CD4-positive, CD25-positive, alpha-beta regulatory T cell (primary cell): ENCODE data around the gene ERICH3. TPM values are rescaled to one million over a fixed set of nuclear protein-coding genes. Genes with fewer than 3 reads are reported as not detected.

ENCODE experiments used
- ATAC-seq, 2 donors: fragments of 150-1000 bp; cut with Tn5 transposase; one replicate each; pipeline ENCODE4 v1.10.0; 2021; ENCODE audit warnings: low read depth in 2 of 2, moderate number of reproducible peaks in 2 of 2, moderate library complexity in 1 of 2
- DNase-seq, 3 donors: peaks; one replicate each; pipeline versions ENCODE4 v3.0.0 to v3.0.0-alpha.2; 2012 to 2022; ENCODE audit warnings: mixed read lengths in 1 of 3
- H3K27ac ChIP-seq: one replicate; pipeline ENCODE4 v1.7.0; 2013; ENCODE audit warnings: mild to moderate bottlenecking, low read length; ENCODE audit not compliant: insufficient read depth, poor library complexity, severe bottlenecking
- H3K27me3 ChIP-seq: one replicate; pipeline ENCODE4 v1.7.0; 2013; ENCODE audit warnings: low read length; ENCODE audit not compliant: control insufficient read depth, insufficient read depth
- H3K36me3 ChIP-seq: one replicate; pipeline ENCODE4 v1.7.0; 2013; ENCODE audit warnings: mild to moderate bottlenecking, low read length, moderate library complexity; ENCODE audit not compliant: control insufficient read depth, insufficient read depth
- H3K4me1 ChIP-seq: 2 replicates; pipeline ENCODE4 v1.7.0; 2013; ENCODE audit warnings: mild to moderate bottlenecking, low read length; ENCODE audit not compliant: insufficient read depth, control insufficient read depth, poor library complexity, severe bottlenecking
- H3K4me3 ChIP-seq: one replicate; pipeline ENCODE4 v1.7.0; 2013; ENCODE audit warnings: low read depth, mild to moderate bottlenecking, low read length, moderate library complexity
- H3K9me3 ChIP-seq, 2 experiments: 1 replicate in 1 of 2; 2 replicates in 1 of 2; pipeline ENCODE4 v1.7.0; 2013; ENCODE audit warnings: low read length in 2 of 2, mild to moderate bottlenecking in 1 of 2, moderate library complexity in 1 of 2; ENCODE audit not compliant: control insufficient read depth in 2 of 2
- H3K27ac Mint-ChIP-seq, 3 donors: one replicate each; pipeline ENCODE4 v1.8.0; 2020 to 2022; ENCODE audit warnings: mild to moderate bottlenecking in 3 of 3, mixed read lengths in 3 of 3, moderate library complexity in 2 of 3
- H3K27me3 Mint-ChIP-seq: one replicate; pipeline ENCODE4 v1.8.0; 2022; ENCODE audit warnings: mild to moderate bottlenecking, mixed read lengths
- H3K36me3 Mint-ChIP-seq: one replicate; pipeline ENCODE4 v1.8.0; 2020; ENCODE audit warnings: mixed read lengths
- H3K4me1 Mint-ChIP-seq, 4 donors: one replicate each; pipeline ENCODE4 v1.8.0; 2020 to 2022; ENCODE audit warnings: mixed read lengths in 4 of 4, mild to moderate bottlenecking in 1 of 4
- H3K4me3 Mint-ChIP-seq, 4 donors: one replicate each; pipeline ENCODE4 v1.8.0; 2020 to 2022; ENCODE audit warnings: mild to moderate bottlenecking in 4 of 4, mixed read lengths in 4 of 4, moderate library complexity in 3 of 4
- H3K9me3 Mint-ChIP-seq, 7 donors: one replicate each; pipeline ENCODE4 v1.8.0; 2020 to 2022; ENCODE audit warnings: mixed read lengths in 7 of 7, mild to moderate bottlenecking in 3 of 7, moderate library complexity in 2 of 7
- polyA plus RNA-seq, 4 donors: library from polyadenylated mRNA; unstranded; fragments of 300-500 nt; fragmentation: Illumina TruSeq; gene quantifications; one replicate each; pipeline ENCODE4 v1.2.3, GENCODE V29; 2021
- total RNA-seq: library from RNA; stranded (reverse); gene quantifications from one replicate; pipeline ENCODE4 v1.2.3, GENCODE V29; 2022

The ERICH3 gene
- total and polyA plus RNA-seq, 5 donors from 2014 or later: not detected

DNA sequence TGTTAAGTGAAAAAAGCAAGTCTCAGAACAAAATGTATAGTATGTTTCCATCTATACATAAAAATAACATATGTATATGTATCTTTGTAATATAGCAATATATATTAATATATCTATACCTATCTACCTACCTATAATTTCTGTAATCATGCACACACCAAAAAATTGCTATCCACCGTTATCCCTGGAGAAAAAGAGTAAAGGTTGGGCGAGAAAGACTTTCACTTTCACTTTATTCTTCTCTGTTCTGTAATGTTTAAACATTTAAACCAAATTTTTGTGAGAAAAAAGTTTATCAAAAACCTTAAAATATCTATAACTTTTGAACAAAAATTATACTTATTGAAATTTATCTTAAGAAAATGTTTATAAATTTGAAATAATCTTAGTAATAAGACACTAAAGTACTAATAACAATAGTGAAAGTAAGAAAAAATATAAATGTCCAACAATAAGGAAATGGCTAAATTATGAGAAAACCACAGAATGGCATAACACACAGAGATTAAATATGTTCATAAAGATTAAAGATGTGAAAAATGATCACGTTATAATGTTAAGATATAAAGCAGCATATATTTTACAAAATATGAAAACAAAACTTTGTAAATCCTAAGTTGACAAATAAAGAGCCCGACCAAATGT, 87.2 kb downstream of the ERICH3 start:
- Histone ChIP-seq H3K9me3 (no peaks in the 10 kb centered on the region), H3K36me3 (no peaks in the 10 kb centered on the region), H3K4me1 (no peaks in the 10 kb centered on the region), H3K4me3 (peak overlapping the region; percentile 51), H3K27ac (no peak overlapping the region), H3K27me3 (no peaks in the 10 kb centered on the region)
- Mint-ChIP-seq H3K4me1 (peaks cover 0 to 2% (median 0%) of the 10 kb centered on the region in 4 donors), H3K4me3 (no peak overlapping the region), H3K27me3 (no peaks in the 10 kb centered on the region), H3K9me3 (peaks cover 0 to 6% (median 0%) of the 10 kb centered on the region in 7 donors), H3K36me3 (no peaks in the 10 kb centered on the region), H3K27ac (no peak overlapping the region)
- DNase-seq (no peak), ATAC-seq (no peak)

DNA sequence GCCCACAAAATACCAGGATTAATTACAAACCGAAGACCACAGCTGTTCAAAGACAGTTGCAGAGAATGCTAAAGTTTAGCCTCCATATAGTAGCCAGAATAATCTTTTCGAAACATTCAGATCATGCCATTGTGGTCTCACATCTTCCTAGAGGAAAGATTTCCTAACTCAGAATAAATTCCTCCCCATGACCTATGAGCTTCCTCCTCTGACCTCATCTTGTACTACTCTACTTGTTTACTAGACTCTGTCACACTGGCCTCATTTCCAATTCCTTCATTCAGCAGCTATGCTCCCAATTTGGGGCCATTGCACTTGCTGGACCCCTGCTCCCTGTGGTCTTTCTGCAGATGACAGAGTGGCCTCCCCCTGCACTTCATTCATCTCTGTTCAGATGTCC, 89.4 kb downstream of the ERICH3 start:
- no peak for ATAC-seq
- Histone ChIP-seq H3K4me1 (no peaks in the 10 kb centered on the region), H3K36me3 (no peaks in the 10 kb centered on the region), H3K27me3 (no peaks in the 10 kb centered on the region), H3K9me3 (no peaks in the 10 kb centered on the region), H3K4me3 (no peak overlapping the region), H3K27ac (no peak overlapping the region)
- H3K27me3 Mint-ChIP-seq: no peaks in the 10 kb centered on the region
- H3K27ac Mint-ChIP-seq: no peak overlapping the region
- no peak for DNase-seq
- H3K9me3 Mint-ChIP-seq: peaks cover 0 to 6% (median 0%) of the 10 kb centered on the region in 7 donors
- peaks cover 0 to 2% (median 0%) of the 10 kb centered on the region in 4 donors for H3K4me1 Mint-ChIP-seq
- H3K36me3 Mint-ChIP-seq: no peaks in the 10 kb centered on the region
- H3K4me3 Mint-ChIP-seq: no peak overlapping the region

DNA sequence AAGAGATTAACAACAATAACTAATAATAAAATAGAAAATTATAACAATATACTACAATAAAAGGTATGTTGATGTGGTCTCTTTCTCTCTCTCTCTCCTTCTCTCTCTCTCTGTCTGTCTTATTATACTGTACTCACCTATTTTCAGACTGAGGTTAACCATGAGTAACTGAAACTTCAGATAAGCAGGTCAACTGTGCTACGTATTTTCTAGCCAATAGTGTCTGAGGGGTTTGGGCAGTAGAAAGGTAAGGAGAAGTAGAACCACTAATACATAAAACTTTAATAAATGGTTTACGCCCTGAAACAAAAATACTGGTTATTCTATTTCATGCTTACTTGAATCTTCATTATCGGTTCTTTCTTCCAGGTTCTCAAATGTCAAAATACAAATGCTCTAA, 90.2 kb downstream of the ERICH3 start:
- Mint-ChIP-seq H3K4me1 (peaks cover 0 to 2% (median 0%) of the 10 kb centered on the region in 4 donors), H3K36me3 (no peaks in the 10 kb centered on the region), H3K27ac (no peak overlapping the region), H3K27me3 (no peaks in the 10 kb centered on the region), H3K9me3 (peaks cover 0 to 6% (median 0%) of the 10 kb centered on the region in 7 donors), H3K4me3 (no peak overlapping the region)
- DNase-seq: no peak
- ATAC-seq: no peak
- no peaks in the 10 kb centered on the region for H3K4me1 ChIP-seq
- no peaks in the 10 kb centered on the region for H3K36me3 ChIP-seq
- no peak overlapping the region for H3K27ac ChIP-seq
- H3K27me3 ChIP-seq: no peaks in the 10 kb centered on the region
- no peaks in the 10 kb centered on the region for H3K9me3 ChIP-seq
- no peak overlapping the region for H3K4me3 ChIP-seq

DNA sequence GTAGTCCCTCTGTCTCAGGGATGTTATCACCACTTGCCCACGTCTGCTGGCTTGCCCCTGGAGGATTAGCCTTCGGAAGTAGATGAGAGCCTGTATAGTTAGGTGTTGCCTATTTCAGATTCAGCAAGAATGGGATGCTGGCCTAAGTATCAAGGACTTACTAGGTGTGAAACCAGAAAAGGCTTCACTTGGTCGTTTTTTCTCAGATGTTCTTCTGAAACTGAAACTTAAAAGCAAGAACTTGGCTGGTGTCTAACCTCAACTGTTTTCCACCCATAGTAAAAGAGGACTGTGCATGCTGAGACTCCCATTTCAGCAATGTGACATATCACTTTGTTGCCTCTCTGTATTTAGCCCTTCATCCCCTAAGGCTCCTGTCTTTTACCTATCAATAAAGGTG, 94.2 kb downstream of the ERICH3 start:
- Histone ChIP-seq H3K4me3 (no peak overlapping the region), H3K9me3 (no peaks in the 10 kb centered on the region), H3K4me1 (no peaks in the 10 kb centered on the region), H3K27ac (no peak overlapping the region), H3K27me3 (no peaks in the 10 kb centered on the region), H3K36me3 (no peaks in the 10 kb centered on the region)
- no peaks in the 10 kb centered on the region for H3K27me3 Mint-ChIP-seq
- H3K27ac Mint-ChIP-seq: no peak overlapping the region
- H3K4me1 Mint-ChIP-seq: no peaks in the 10 kb centered on the region
- H3K4me3 Mint-ChIP-seq: no peak overlapping the region
- ATAC-seq (no peak), DNase-seq (peak in 1 of 3 donors; percentile 9)
- no peaks in the 10 kb centered on the region for H3K36me3 Mint-ChIP-seq
- H3K9me3 Mint-ChIP-seq: peaks cover 0 to 5% (median 1%) of the 10 kb centered on the region in 7 donors

DNA sequence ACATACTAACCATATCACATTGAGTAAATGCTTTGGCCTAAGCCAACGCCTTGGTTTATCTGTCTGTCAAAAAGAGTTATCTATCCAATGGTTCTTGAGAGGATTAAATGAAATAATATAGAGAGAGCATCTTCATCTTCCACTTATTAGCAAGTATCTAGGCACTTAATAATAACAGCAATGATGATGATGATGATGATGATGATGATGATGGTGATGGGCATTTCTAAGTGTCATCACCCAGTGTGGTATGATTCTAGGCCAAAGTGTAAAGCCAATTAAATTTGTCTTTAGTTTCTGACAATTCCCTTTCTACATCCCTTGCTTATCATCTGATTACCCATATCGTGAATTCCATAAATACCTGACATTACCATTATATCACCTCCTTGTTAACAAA, 95.5 kb downstream of the ERICH3 start:
- Mint-ChIP-seq H3K4me3 (no peak overlapping the region), H3K27me3 (no peaks in the 10 kb centered on the region), H3K27ac (no peak overlapping the region), H3K36me3 (no peaks in the 10 kb centered on the region), H3K4me1 (no peaks in the 10 kb centered on the region), H3K9me3 (peaks cover 0 to 5% (median 0%) of the 10 kb centered on the region in 7 donors)
- no peak for ATAC-seq
- H3K36me3 ChIP-seq: no peaks in the 10 kb centered on the region
- no peak overlapping the region for H3K27ac ChIP-seq
- no peak for DNase-seq
- H3K4me1 ChIP-seq: no peaks in the 10 kb centered on the region
- no peak overlapping the region for H3K4me3 ChIP-seq
- no peaks in the 10 kb centered on the region for H3K9me3 ChIP-seq
- no peaks in the 10 kb centered on the region for H3K27me3 ChIP-seq

DNA sequence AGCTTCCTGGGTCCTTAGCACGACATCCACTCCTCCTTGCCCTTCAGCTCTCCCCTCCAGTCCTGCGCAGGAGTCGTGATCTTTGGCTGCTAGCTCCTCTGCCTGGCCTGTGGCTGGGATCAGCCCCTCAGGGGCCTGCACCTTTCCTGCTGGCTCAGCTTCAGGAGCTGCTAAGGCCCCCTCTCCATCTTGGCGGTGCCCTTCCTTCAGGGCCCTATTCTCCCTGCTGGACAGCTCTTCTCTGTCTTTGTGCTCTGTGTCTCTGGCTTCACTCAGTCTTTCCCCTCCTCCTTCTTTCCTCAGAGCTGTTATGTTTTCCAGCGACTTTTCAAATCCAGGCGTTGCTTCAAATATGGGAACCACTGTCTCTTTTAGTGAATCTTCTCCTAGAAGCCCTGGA, 101.7 kb downstream of the ERICH3 start:
- Histone ChIP-seq H3K4me3 (no peak overlapping the region), H3K9me3 (no peaks in the 10 kb centered on the region), H3K4me1 (no peaks in the 10 kb centered on the region), H3K27ac (no peak overlapping the region), H3K27me3 (no peaks in the 10 kb centered on the region), H3K36me3 (no peaks in the 10 kb centered on the region)
- Mint-ChIP-seq H3K9me3 (peaks cover 0 to 1% (median 0%) of the 10 kb centered on the region in 7 donors), H3K27me3 (no peaks in the 10 kb centered on the region), H3K36me3 (no peaks in the 10 kb centered on the region), H3K4me1 (no peaks in the 10 kb centered on the region), H3K4me3 (no peak overlapping the region), H3K27ac (no peak overlapping the region)
- ATAC-seq (peak in 1 of 2 donors; percentile 13), DNase-seq (no peak)

DNA sequence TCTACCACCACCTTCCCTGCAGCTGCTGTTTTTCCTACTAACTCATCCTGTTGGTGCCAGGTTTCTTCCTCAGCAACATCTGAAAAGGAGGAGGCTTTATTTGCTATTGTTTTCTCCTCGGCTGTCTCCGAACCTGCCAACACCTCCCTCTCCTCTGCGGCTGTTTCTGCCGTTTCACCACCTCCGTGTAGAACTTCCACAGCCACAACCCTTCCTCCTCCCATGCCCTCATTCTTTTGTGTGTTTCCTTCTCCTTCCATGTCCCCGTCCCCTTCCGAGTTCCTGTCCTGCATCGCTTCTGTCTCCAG, 102.1 kb downstream of the ERICH3 start:
- Mint-ChIP-seq H3K36me3 (no peaks in the 10 kb centered on the region), H3K4me1 (no peaks in the 10 kb centered on the region), H3K27ac (no peak overlapping the region), H3K4me3 (no peak overlapping the region), H3K9me3 (peaks cover 0 to 1% (median 0%) of the 10 kb centered on the region in 7 donors), H3K27me3 (no peaks in the 10 kb centered on the region)
- Histone ChIP-seq H3K9me3 (no peaks in the 10 kb centered on the region), H3K4me1 (no peaks in the 10 kb centered on the region), H3K36me3 (no peaks in the 10 kb centered on the region), H3K27me3 (no peaks in the 10 kb centered on the region), H3K27ac (no peak overlapping the region), H3K4me3 (no peak overlapping the region)
- DNase-seq (no peak), ATAC-seq (no peak)

DNA sequence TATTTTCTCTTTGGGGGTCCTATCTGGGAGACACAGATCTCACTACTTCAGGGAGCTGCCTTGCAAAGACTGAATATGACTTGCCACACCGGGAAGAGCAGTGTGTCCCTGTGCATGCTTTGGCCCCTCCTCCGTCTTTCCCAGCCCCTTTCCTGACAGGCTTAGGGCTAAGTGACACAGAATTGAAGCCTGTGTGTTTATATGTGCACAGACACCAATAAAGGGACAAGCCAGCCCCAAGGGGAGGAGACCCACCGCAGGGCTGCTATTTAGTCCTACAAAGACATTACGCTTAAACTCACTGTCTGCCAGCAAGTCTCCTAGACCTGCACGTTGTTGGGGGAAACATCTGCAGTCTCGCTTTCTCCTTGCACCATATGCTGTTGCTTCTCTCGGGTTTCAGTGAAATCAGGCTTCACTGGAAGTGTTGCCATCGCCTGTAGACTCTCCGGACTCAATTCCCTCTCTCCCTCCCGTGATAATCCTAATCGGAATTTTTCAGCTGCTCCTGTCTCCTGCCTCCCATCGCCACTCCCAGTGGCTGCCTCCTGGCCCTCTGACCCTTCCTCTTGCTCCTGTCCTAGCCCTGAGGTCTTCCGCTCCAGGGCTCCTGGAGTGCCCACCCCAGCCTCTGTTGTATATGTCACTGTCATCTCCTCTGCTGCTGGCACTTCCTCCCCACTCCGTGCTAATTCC, 102.6 kb downstream of the ERICH3 start:
- Histone ChIP-seq H3K27ac (no peak overlapping the region), H3K27me3 (no peaks in the 10 kb centered on the region), H3K9me3 (no peaks in the 10 kb centered on the region), H3K4me3 (no peak overlapping the region), H3K36me3 (no peaks in the 10 kb centered on the region), H3K4me1 (no peaks in the 10 kb centered on the region)
- Mint-ChIP-seq H3K36me3 (no peaks in the 10 kb centered on the region), H3K27me3 (no peaks in the 10 kb centered on the region), H3K27ac (no peak overlapping the region), H3K9me3 (peaks cover 0 to 1% (median 0%) of the 10 kb centered on the region in 7 donors), H3K4me3 (no peak overlapping the region), H3K4me1 (no peaks in the 10 kb centered on the region)
- no peak for DNase-seq
- peak in 1 of 2 donors; percentile 36 for ATAC-seq
